ENCODE results near the gene CEPT1.
"Not testable (repeated sequence)": the region's sequence is repeated elsewhere in the genome, so short reads cannot be mapped to it uniquely, and the experiment has no call there.

CEPT1 gene

DNA sequence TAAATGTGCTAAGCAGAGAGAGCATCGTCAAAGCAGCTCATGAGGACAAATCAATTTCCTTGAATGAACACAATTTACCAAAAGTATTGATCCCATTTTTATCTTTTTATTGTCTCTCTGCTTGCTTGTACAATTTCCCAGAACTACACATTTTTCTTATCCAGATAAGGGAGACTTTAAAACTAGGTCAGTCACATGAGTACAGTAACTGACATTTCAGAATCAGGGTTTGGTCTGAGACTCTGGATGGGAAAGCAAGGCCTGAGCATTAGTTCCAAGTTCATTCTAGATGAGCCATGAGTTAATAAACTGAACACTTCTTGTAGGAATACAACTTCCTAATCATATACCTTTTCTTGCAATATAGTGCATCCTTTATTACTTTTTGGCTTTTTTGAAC lies 71.9 kb downstream of the CEPT1 start:
- H3K4me1 ChIP-seq (ENCODE audit: control insufficient read depth, insufficient read depth, low read length) = no peaks in the 10 kb centered on the region
- no peak for DNase-seq (ENCODE audit: low read depth, low spot score)
- no peak overlapping the region for H3K27ac ChIP-seq (ENCODE audit: low read length)

DNA sequence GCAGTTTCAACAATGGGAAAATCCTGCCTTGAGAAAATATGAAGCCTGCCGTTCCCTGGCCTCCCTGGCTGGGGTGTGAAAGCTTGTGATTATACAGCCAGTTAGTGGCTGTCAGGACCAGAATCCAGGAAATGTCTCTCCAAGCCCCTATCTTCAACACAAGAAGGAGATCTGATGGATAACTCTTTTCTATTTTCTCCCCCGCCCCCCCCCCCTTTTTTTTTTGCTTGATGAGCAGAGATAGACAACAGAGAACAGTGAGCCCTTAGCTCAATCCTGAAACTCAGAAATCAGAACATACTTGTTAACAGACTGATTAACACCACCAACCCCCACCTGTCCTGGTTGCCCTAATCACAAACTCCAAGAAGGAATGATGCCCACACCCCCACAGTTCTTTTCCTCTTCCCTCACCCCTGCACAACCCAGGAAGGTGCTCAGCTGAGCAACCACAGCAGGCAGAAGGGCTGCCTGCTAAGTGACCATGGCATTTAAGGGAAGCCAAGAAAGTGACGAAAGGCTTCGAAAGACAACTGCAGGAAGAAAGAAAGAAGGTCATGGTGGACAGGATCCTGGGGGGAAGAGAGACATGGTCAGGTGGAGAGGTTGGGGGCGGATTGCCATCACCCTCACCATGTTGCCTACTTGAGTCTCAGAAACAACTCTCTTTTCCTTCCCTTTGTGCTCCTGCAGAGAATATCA lies 72.8 kb downstream of the CEPT1 start:
- Histone ChIP-seq H3K4me1 (ENCODE audit: control insufficient read depth, insufficient read depth, low read length) (no peaks in the 10 kb centered on the region), H3K27ac (ENCODE audit: low read length) (no peak overlapping the region), H3K9me3 (ENCODE audit: control insufficient read depth, insufficient read depth, low read length) (no peaks in the 10 kb centered on the region), H3K4me3 (ENCODE audit: low read length) (no peak overlapping the region), H3K36me3 (ENCODE audit: control insufficient read depth, insufficient read depth, low read length) (no peaks in the 10 kb centered on the region), H3K27me3 (ENCODE audit: control insufficient read depth, insufficient read depth, low read length) (no peaks in the 10 kb centered on the region)
- no peak for DNase-seq (ENCODE audit: low read depth, low spot score)
- WGBS (ENCODE audit: insufficient coverage, insufficient read length) = no CpG with 5 or more reads among the region's 5 CpGs

More for the DNA sequence above, 71.9 kb downstream of the CEPT1 start:
- Histone ChIP-seq H3K4me3 (ENCODE audit: low read length) (no peak overlapping the region), H3K36me3 (ENCODE audit: control insufficient read depth, insufficient read depth, low read length) (no peaks in the 10 kb centered on the region), H3K27me3 (ENCODE audit: control insufficient read depth, insufficient read depth, low read length) (no peaks in the 10 kb centered on the region), H3K9me3 (ENCODE audit: control insufficient read depth, insufficient read depth, low read length) (no peaks in the 10 kb centered on the region)
- no CpG with 5 or more reads among the region's 1 CpG for WGBS (ENCODE audit: insufficient coverage, insufficient read length)

DNA sequence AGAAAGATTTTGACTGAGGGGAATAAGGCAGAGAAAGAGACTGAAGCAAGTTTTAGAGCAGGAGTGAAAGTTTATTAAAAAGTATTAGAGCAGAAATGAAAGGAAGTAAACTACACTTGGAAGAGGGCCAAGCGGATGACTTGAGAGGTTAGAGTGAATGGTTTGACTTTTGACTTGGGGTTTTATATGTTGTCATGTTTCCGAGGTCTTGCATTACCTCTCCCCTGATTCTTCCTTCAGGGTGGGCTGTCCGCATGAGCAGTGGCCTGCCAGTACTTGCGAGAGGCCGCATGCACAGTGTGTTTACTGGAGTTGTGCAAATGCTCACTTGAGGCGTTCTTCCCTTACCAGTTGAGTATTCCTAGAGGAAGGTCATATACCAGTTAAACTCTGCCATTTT lies 73.4 kb downstream of the CEPT1 start:
- H3K9me3 ChIP-seq (ENCODE audit: control insufficient read depth, insufficient read depth, low read length) = no peaks in the 10 kb centered on the region
- no CpG with 5 or more reads among the region's 6 CpGs for WGBS (ENCODE audit: insufficient coverage, insufficient read length)
- no peak for DNase-seq (ENCODE audit: low read depth, low spot score)
- no peaks in the 10 kb centered on the region for H3K36me3 ChIP-seq (ENCODE audit: control insufficient read depth, insufficient read depth, low read length)
- no peaks in the 10 kb centered on the region for H3K27me3 ChIP-seq (ENCODE audit: control insufficient read depth, insufficient read depth, low read length)
- H3K4me1 ChIP-seq (ENCODE audit: control insufficient read depth, insufficient read depth, low read length) = no peaks in the 10 kb centered on the region
- H3K4me3 ChIP-seq (ENCODE audit: low read length) = no peak overlapping the region
- H3K27ac ChIP-seq (ENCODE audit: low read length) = no peak overlapping the region

GRCh38 chr1:111214074-111214801 lies 74.2 kb downstream of the CEPT1 start:
- Histone ChIP-seq H3K4me1 (ENCODE audit: control insufficient read depth, insufficient read depth, low read length) (no peaks in the 10 kb centered on the region), H3K27ac (ENCODE audit: low read length) (no peak overlapping the region), H3K9me3 (ENCODE audit: control insufficient read depth, insufficient read depth, low read length) (no peaks in the 10 kb centered on the region), H3K27me3 (ENCODE audit: control insufficient read depth, insufficient read depth, low read length) (no peaks in the 10 kb centered on the region), H3K36me3 (ENCODE audit: control insufficient read depth, insufficient read depth, low read length) (no peaks in the 10 kb centered on the region), H3K4me3 (ENCODE audit: low read length) (no peak overlapping the region)
- no peak for DNase-seq (ENCODE audit: low read depth, low spot score)
- no CpG with 5 or more reads among the region's 6 CpGs for WGBS (ENCODE audit: insufficient coverage, insufficient read length)

DNA sequence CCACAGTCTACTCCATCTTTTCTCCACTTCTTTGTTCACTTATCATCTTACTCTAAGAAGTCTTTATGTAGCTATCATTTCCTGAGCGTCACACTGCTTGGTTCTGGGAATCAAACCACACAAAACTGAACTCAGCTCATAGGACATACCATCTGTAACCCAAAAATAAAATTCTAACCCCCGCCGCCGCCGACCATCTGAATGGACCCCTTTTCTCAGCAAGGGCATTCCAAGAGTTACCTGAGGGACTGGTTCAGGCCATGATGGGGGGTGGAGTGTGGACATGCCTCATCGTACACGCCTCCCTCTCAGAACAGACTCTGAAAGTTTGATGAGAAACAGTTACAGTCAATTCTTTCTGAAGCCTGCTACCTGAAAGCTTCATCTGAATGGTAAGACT lies 74.9 kb downstream of the CEPT1 start:
- no peaks in the 10 kb centered on the region for H3K36me3 ChIP-seq (ENCODE audit: control insufficient read depth, insufficient read depth, low read length)
- no CpG with 5 or more reads among the region's 7 CpGs for WGBS (ENCODE audit: insufficient coverage, insufficient read length)
- H3K4me1 ChIP-seq (ENCODE audit: control insufficient read depth, insufficient read depth, low read length) = no peaks in the 10 kb centered on the region
- H3K27ac ChIP-seq (ENCODE audit: low read length) = no peak overlapping the region
- no peak overlapping the region for H3K4me3 ChIP-seq (ENCODE audit: low read length)
- no peaks in the 10 kb centered on the region for H3K27me3 ChIP-seq (ENCODE audit: control insufficient read depth, insufficient read depth, low read length)
- no peaks in the 10 kb centered on the region for H3K9me3 ChIP-seq (ENCODE audit: control insufficient read depth, insufficient read depth, low read length)
- DNase-seq (ENCODE audit: low read depth, low spot score) = no peak

GRCh38 chr1:111215285-111215684 lies 75.3 kb downstream of the CEPT1 start:
- H3K27ac ChIP-seq (ENCODE audit: low read length); H3K27me3 ChIP-seq (ENCODE audit: control insufficient read depth, insufficient read depth, low read length); H3K9me3 ChIP-seq (ENCODE audit: control insufficient read depth, insufficient read depth, low read length); DNase-seq (ENCODE audit: low read depth, low spot score); H3K4me1 ChIP-seq (ENCODE audit: control insufficient read depth, insufficient read depth, low read length); H3K36me3 ChIP-seq (ENCODE audit: control insufficient read depth, insufficient read depth, low read length); H3K4me3 ChIP-seq (ENCODE audit: low read length): not testable (repeated sequence)
- WGBS (ENCODE audit: insufficient coverage, insufficient read length) = no CpG with 5 or more reads among the region's 2 CpGs

GRCh38 chr1:111216751-111217150 lies 76.7 kb downstream of the CEPT1 start:
- Histone ChIP-seq H3K36me3 (ENCODE audit: control insufficient read depth, insufficient read depth, low read length) (no peaks in the 10 kb centered on the region), H3K4me3 (ENCODE audit: low read length) (no peak overlapping the region), H3K27ac (ENCODE audit: low read length) (no peak overlapping the region), H3K4me1 (ENCODE audit: control insufficient read depth, insufficient read depth, low read length) (no peaks in the 10 kb centered on the region), H3K27me3 (ENCODE audit: control insufficient read depth, insufficient read depth, low read length) (no peaks in the 10 kb centered on the region), H3K9me3 (ENCODE audit: control insufficient read depth, insufficient read depth, low read length) (no peaks in the 10 kb centered on the region)
- no peak for DNase-seq (ENCODE audit: low read depth, low spot score)
- no CpG with 5 or more reads among the region's 5 CpGs for WGBS (ENCODE audit: insufficient coverage, insufficient read length)

DNA sequence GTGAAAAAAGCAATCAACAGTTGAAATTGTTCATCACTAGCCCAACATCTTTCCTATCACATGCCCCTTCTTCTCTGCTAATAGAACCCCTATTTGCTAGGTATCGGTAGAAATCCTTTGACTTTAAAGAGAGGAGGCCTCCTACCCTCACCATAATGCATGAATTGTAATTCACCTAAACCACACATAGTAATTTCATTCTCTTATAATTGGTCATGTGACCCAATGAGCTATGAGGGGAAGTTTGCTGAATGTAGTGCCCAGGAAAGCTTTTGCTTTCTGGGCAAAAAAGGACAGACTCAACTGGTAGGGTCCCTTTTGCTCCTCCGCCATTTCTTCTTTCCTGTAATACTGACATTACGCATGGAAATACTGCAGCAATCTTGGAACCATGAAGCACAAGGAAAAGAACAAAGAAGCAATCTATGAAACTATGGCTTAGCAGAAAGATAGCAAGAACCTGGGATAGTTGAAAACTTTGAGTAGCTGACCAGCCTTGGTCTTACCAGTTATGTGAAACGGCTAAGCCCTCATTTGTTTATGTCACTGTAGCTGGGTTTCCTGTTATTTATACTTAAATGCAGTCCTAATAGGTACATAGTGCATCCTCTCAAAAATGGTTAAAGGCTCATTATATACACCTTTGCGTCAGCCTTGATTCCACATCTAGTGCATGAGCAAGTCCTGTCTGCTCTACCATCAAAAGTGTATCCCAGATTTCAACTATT lies 77.3 kb downstream of the CEPT1 start:
- no peaks in the 10 kb centered on the region for H3K4me1 ChIP-seq (ENCODE audit: control insufficient read depth, insufficient read depth, low read length)
- H3K27me3 ChIP-seq (ENCODE audit: control insufficient read depth, insufficient read depth, low read length) = no peaks in the 10 kb centered on the region
- H3K9me3 ChIP-seq (ENCODE audit: control insufficient read depth, insufficient read depth, low read length) = no peaks in the 10 kb centered on the region
- WGBS (ENCODE audit: insufficient coverage, insufficient read length) = no CpG with 5 or more reads among the region's 5 CpGs
- H3K36me3 ChIP-seq (ENCODE audit: control insufficient read depth, insufficient read depth, low read length) = no peaks in the 10 kb centered on the region
- no peak for DNase-seq (ENCODE audit: low read depth, low spot score)
- no peak overlapping the region for H3K27ac ChIP-seq (ENCODE audit: low read length)
- no peak overlapping the region for H3K4me3 ChIP-seq (ENCODE audit: low read length)

DNA sequence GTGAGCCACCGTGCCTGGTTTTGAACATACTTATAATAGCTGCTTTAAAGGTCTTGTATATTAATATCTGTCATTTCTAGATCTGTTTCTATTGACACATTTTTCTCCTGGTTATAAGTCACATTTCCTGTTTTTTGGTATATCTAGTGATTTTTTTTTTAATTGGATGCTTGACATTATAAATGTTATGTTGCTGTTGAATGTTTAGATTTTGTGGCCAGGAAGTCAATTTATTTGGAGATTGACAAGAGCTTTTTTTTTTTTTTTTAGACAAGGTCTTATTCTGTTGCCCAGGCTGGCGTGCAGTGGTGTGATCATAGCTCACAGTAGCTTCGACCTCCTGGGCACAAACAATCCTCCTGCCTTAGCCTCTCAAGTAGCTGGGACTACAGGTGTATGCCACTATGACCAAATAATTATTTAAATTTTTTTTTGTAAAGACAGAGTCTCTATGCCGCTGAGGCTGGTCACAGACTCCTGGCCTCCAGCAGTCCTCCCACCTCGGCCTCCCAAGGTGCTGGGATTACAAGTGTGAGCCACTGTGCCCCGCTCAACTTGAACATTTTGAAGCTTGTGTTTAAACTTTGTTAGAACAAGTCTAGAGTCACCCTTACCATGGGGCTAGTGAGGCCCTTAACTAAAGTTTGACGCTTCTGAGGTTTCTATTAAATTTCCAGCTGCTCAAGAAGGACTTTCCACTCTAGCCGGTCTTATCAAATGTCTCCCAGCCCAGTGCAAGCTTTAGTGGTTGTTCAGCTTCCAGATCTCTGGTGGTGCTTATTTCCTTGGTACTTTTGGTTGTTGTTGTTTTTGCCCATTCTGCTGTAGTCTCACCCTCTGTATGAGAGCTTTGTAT lies 78.9 kb downstream of the CEPT1 start:
- no peaks in the 10 kb centered on the region for H3K27me3 ChIP-seq (ENCODE audit: control insufficient read depth, insufficient read depth, low read length)
- no peaks in the 10 kb centered on the region for H3K4me1 ChIP-seq (ENCODE audit: control insufficient read depth, insufficient read depth, low read length)
- H3K36me3 ChIP-seq (ENCODE audit: control insufficient read depth, insufficient read depth, low read length) = no peaks in the 10 kb centered on the region
- WGBS (ENCODE audit: insufficient coverage, insufficient read length) = no CpG with 5 or more reads among the region's 8 CpGs
- H3K27ac ChIP-seq (ENCODE audit: low read length) = no peak overlapping the region
- H3K4me3 ChIP-seq (ENCODE audit: low read length) = no peak overlapping the region
- DNase-seq (ENCODE audit: low read depth, low spot score) = no peak
- H3K9me3 ChIP-seq (ENCODE audit: control insufficient read depth, insufficient read depth, low read length) = no peaks in the 10 kb centered on the region

Data from iPS DF 6.9 (cell line).